ENCODE data around the gene ARHGAP29. TPM values are rescaled to one million over a fixed set of nuclear protein-coding genes. Genes with fewer than 3 reads are reported as not detected.

Gene ARHGAP29
- total and polyA plus RNA-seq, 2 of the 8 experiments (the other 6 are each of a cell fraction or from before 2014, with no cell fraction given) = 0.57 to 3.2 TPM

- no peak overlapping the region for H2BK15ac ChIP-seq (ENCODE audit: low read length)
- no peaks in the 10 kb centered on the region for H3K79me1 ChIP-seq (ENCODE audit: low read depth, low read length)
- no peak overlapping the region for H2BK20ac ChIP-seq (ENCODE audit: low read length)
- no peaks in the 10 kb centered on the region for H3K36me3 ChIP-seq (ENCODE audit: control insufficient read depth in 2 of 4, insufficient read depth in 4 of 4, low read length in 3 of 4)
- no peak overlapping the region for H3K4me3 ChIP-seq (ENCODE audit: extremely low read depth in 1 of 4, insufficient read depth in 2 of 4, low read depth in 3 of 4, low read length in 4 of 4)
- no peak overlapping the region for H3K4ac ChIP-seq (replicated peaks; ENCODE audit: insufficient read length, low read depth, low read length)
- H2BK120ac ChIP-seq (replicated peaks; ENCODE audit: low read depth, low read length) = no peak overlapping the region
- H3K9ac ChIP-seq (replicated peaks in 1 of 4; ENCODE audit: extremely low read depth in 1 of 4, low read depth in 3 of 4, low read length in 3 of 4) = no peak overlapping the region
- CTCF ChIA-PET (ENCODE audit: partially characterized antibody) = interaction anchor here (0.6 to 1.1 kb wide), 3 partner anchors 8 to 145 kb away, joined by 3 to 4 read pairs (median 3); no protein-coding TSS in a partner anchor
- no peak overlapping the region for H2BK12ac ChIP-seq (ENCODE audit: low read depth, low read length)
- no peak overlapping the region for H4K91ac ChIP-seq (replicated peaks; ENCODE audit: insufficient read length, low read length)
- no peak overlapping the region for H3K18ac ChIP-seq (ENCODE audit: extremely low read depth, low read length)
- POLR2A ChIA-PET (ENCODE audit: partially characterized antibody) = interaction anchor here (0.7 kb wide), 1 partner anchor 148 kb away, joined by 3 read pairs; no protein-coding TSS in a partner anchor
- H4K8ac ChIP-seq (ENCODE audit: extremely low read depth, insufficient read depth, low read length) = no peak overlapping the region
- H3K14ac ChIP-seq (ENCODE audit: insufficient read length) = no peak overlapping the region
- no peaks in the 10 kb centered on the region for H3K23me2 ChIP-seq (ENCODE audit: low read depth, low read length)
- H4K20me1 ChIP-seq (replicated peaks in 1 of 2; ENCODE audit: control insufficient read depth in 1 of 2, insufficient read depth in 2 of 2, low read length in 2 of 2) = no peaks in the 10 kb centered on the region
- no peak overlapping the region for H3K27ac ChIP-seq (ENCODE audit: low read depth, low read length)
- FAIRE-seq (no peak), DNase-seq (ENCODE audit: low read depth in 1 of 2, low spot score in 2 of 2) (no peak)
- H2BK5ac ChIP-seq (ENCODE audit: low read depth, low read length) = no peak overlapping the region
- H4K5ac ChIP-seq (ENCODE audit: insufficient read length, low read depth, low read length) = no peak overlapping the region
- no peak overlapping the region for H2AK5ac ChIP-seq (ENCODE audit: low read depth, low read length)
- no peak for TF ChIP-seq JUN (IDR thresholded peaks at IDR 0.05; ENCODE audit: low read depth, low read length)
- TF ChIP-seq TCF12 (IDR thresholded peaks at IDR 0.05; ENCODE audit: low read depth, low read length) = no peak
- TF ChIP-seq CBX8 (IDR thresholded peaks at IDR 0.05; ENCODE audit: borderline replicate concordance, low read depth, low read length) = no peak
- no peak for TF ChIP-seq NANOG (IDR thresholded peaks at IDR 0.05; ENCODE audit: insufficient read depth, low read depth, low read length, poor library complexity, severe bottlenecking)
- TF ChIP-seq RBBP5 (IDR thresholded peaks at IDR 0.05; ENCODE audit: borderline replicate concordance, low read depth, low read length) = no peak
- TF ChIP-seq EGR1 (IDR thresholded peaks at IDR 0.05; ENCODE audit: borderline replicate concordance, low read depth, low read length) = no peak
- TF ChIP-seq CBX5 (IDR thresholded peaks at IDR 0.05; ENCODE audit: low read depth, low read length) = no peak
- TF ChIP-seq FOSL1 (IDR thresholded peaks at IDR 0.05; ENCODE audit: insufficient read depth, low read depth, low read length) = no peak
- no peak for TF ChIP-seq SIRT6 (IDR thresholded peaks at IDR 0.05; ENCODE audit: low read length)
- TF ChIP-seq TEAD4 (IDR thresholded peaks at IDR 0.05; ENCODE audit: low read depth, low read length) = no peak
- no peak for TF ChIP-seq SP4 (IDR thresholded peaks at IDR 0.05; ENCODE audit: low read length)
- H3K23ac ChIP-seq (ENCODE audit: insufficient read length) = no peak overlapping the region
- H3K79me2 ChIP-seq (ENCODE audit: control insufficient read depth in 1 of 2, insufficient read depth in 2 of 2, low read length in 2 of 2) = no peaks in the 10 kb centered on the region
- no peaks in the 10 kb centered on the region for H3K9me3 ChIP-seq (ENCODE audit: insufficient read depth in 2 of 2, low read depth in 1 of 2, low read length in 1 of 2)
- H3K27me3 ChIP-seq (replicated peaks in 1 of 4; ENCODE audit: control insufficient read depth in 3 of 4, extremely low read depth in 1 of 4, insufficient read depth in 3 of 4, low read length in 3 of 4) = no peaks in the 10 kb centered on the region
- no peaks in the 10 kb centered on the region for H3K4me1 ChIP-seq (replicated peaks in 1 of 4; ENCODE audit: control insufficient read depth in 3 of 4, insufficient read depth in 4 of 4, low read length in 3 of 4)
- H3K4me2 ChIP-seq (ENCODE audit: insufficient read depth in 1 of 2, low read depth in 2 of 2, low read length in 2 of 2) = no peak overlapping the region
- no peak overlapping the region for H2AFZ ChIP-seq (ENCODE audit: low read length)
- H3K56ac ChIP-seq (replicated peaks; ENCODE audit: insufficient read length, low read depth, low read length) = no peak overlapping the region
- WGBS, 2 experiments (ENCODE audit: extremely low coverage in 1 of 2, insufficient coverage in 1 of 2, insufficient read length in 1 of 2, insufficient replicate concordance in 2 of 2, low coverage in 1 of 2, low lambda C conversion rate in 2 of 2, missing lambda C conversion rate in 1 of 2) = 92% methylated on average over 1 of the region's 1 CpG; no CpG with 5 or more reads in 1 of the 2 experiments
Measured at GRCh38 chr1:94182191-94182590, 55.2 kb downstream of the ARHGAP29 start.
